GM23338 (cell line): ENCODE data around the gene KCNN2. TPM values are rescaled to one million over a fixed set of nuclear protein-coding genes. Genes with fewer than 3 reads are reported as not detected.

Source experiments
- ATAC-seq: fragments of 200-7000 bp; cut with Tn5 transposase; 3 replicates; pipeline ENCODE4 v1.9.1; 2020
- DNase-seq: peaks from one replicate; pipeline ENCODE4 v3.0.0-alpha.2; 2015; ENCODE audit warnings: low spot score
- H2AFZ ChIP-seq: fragments of 200-600 bp; sonication (generic); 2 replicates; pipeline ENCODE4 v1.8.0; 2016; ENCODE audit warnings: antibody characterized with exemption, mild to moderate bottlenecking, moderate library complexity
- H3F3A ChIP-seq: fragments of 200-600 bp; sonication (generic); replicated peaks from 2 replicates; pipeline ENCODE4 v1.8.0; 2017; ENCODE audit warnings: antibody characterized with exemption, mixed run types, low read depth
- H3K27ac ChIP-seq: fragments of 200-600 bp; sonication (generic); 2 replicates; pipeline ENCODE4 v1.6.1; 2016; ENCODE audit warnings: low read depth
- H3K27me3 ChIP-seq: fragments of 200-600 bp; sonication (generic); 2 replicates; pipeline ENCODE4 v1.8.0; 2016; ENCODE audit warnings: mild to moderate bottlenecking, mixed run types, moderate library complexity; ENCODE audit not compliant: insufficient read depth
- H3K36me3 ChIP-seq: fragments of 200-600 bp; sonication (generic); 2 replicates; pipeline ENCODE4 v1.8.0; 2016; ENCODE audit warnings: mild to moderate bottlenecking; ENCODE audit not compliant: insufficient read depth
- H3K4me1 ChIP-seq: fragments of 200-600 bp; sonication (generic); 2 replicates; pipeline ENCODE4 v1.8.0; 2016; ENCODE audit warnings: mild to moderate bottlenecking, moderate library complexity; ENCODE audit not compliant: insufficient read depth
- H3K4me2 ChIP-seq: fragments of 200-600 bp; sonication (generic); 2 replicates; pipeline ENCODE4 v1.7.1; 2017; ENCODE audit warnings: mixed run types
- H3K4me3 ChIP-seq: fragments of 200-600 bp; sonication (generic); 2 replicates; pipeline ENCODE4 v1.6.1; 2016; ENCODE audit warnings: mixed run types
- H3K79me2 ChIP-seq: fragments of 200-600 bp; sonication (generic); replicated peaks from 2 replicates; pipeline ENCODE4 v1.8.0; 2017; ENCODE audit warnings: mild to moderate bottlenecking; ENCODE audit not compliant: insufficient read depth
- H3K9me2 ChIP-seq: fragments of 200-600 bp; sonication (generic); 2 replicates; pipeline ENCODE4 v1.8.0; 2017; ENCODE audit not compliant: insufficient read depth
- H4K20me1 ChIP-seq: fragments of 200-600 bp; sonication (generic); replicated peaks from 2 replicates; pipeline ENCODE4 v1.8.0; 2017; ENCODE audit warnings: mild to moderate bottlenecking; ENCODE audit not compliant: insufficient read depth
- H3K27ac Mint-ChIP-seq: 2 replicates; pipeline ENCODE4 v1.8.0; 2020; ENCODE audit warnings: inconsistent platforms, mild to moderate bottlenecking, moderate library complexity, mixed read lengths
- H3K27me3 Mint-ChIP-seq: 3 replicates; pipeline ENCODE4 v1.8.0; 2022; ENCODE audit warnings: low read depth, mild to moderate bottlenecking, moderate library complexity, mixed read lengths, inconsistent platforms; ENCODE audit not compliant: insufficient read depth, poor library complexity
- H3K36me3 Mint-ChIP-seq: 3 replicates; pipeline ENCODE4 v1.8.0; 2021; ENCODE audit warnings: low read depth, mild to moderate bottlenecking, inconsistent platforms, moderate library complexity, mixed read lengths
- H3K4me1 Mint-ChIP-seq: 3 replicates; pipeline ENCODE4 v1.8.0; 2020; ENCODE audit warnings: mild to moderate bottlenecking, inconsistent platforms, mixed read lengths
- H3K4me3 Mint-ChIP-seq: 3 replicates; pipeline ENCODE4 v1.8.0; 2021; ENCODE audit warnings: moderate library complexity, mild to moderate bottlenecking, inconsistent platforms, mixed read lengths
- H3K9me3 Mint-ChIP-seq: 3 replicates; pipeline ENCODE4 v1.8.0; 2020; ENCODE audit warnings: moderate library complexity, mild to moderate bottlenecking, inconsistent platforms, mixed read lengths
- CREB1 ChIP-seq: fragments of 250-450 bp; sonication (Bioruptor Pico); IDR thresholded peaks from 2 replicates; pipeline ENCODE4 v1.5.0; 2020; ENCODE audit warnings: low read depth, mild to moderate bottlenecking, moderate library complexity
- CTCF ChIP-seq, 2 experiments: fragments of 200-600 bp in 1 of 2; sonication (generic) in 1 of 2; conservative IDR thresholded peaks; 2 replicates each; pipeline versions ENCODE4 v1.5.1 to v1.6.1; 2016 to 2017; ENCODE audit warnings: antibody characterized with exemption in 2 of 2, low read depth in 2 of 2, mild to moderate bottlenecking in 2 of 2, moderate library complexity in 1 of 2
- ETS1 ChIP-seq: IDR thresholded peaks from 2 replicates; pipeline ENCODE4 v1.6.1; 2016; ENCODE audit warnings: antibody characterized with exemption
- EZH2 ChIP-seq: fragments of 200-600 bp; sonication (generic); IDR thresholded peaks from one replicate; pipeline ENCODE4 v1.8.0; 2017; ENCODE audit warnings: antibody characterized with exemption, mild to moderate bottlenecking, low read depth; ENCODE audit not compliant: unreplicated experiment
- EZH2phosphoT487 ChIP-seq: fragments of 200-600 bp; sonication (generic); IDR thresholded peaks from one replicate; pipeline ENCODE4 v1.8.1; 2018; ENCODE audit warnings: antibody characterized with exemption; ENCODE audit not compliant: unreplicated experiment
- JUNB ChIP-seq: IDR thresholded peaks from one replicate; pipeline ENCODE4 v1.6.1; 2016; ENCODE audit warnings: antibody characterized with exemption; ENCODE audit not compliant: unreplicated experiment
- NANOG ChIP-seq: IDR thresholded peaks from 2 replicates; pipeline ENCODE4 v1.6.1; 2016; ENCODE audit warnings: antibody characterized with exemption, borderline replicate concordance
- POLR2AphosphoS5 ChIP-seq: IDR thresholded peaks from 2 replicates; pipeline ENCODE4 v1.6.1; 2016; ENCODE audit warnings: antibody characterized with exemption, low read depth
- REST ChIP-seq: IDR thresholded peaks from one replicate; pipeline ENCODE4 v1.6.1; 2018; ENCODE audit warnings: antibody characterized with exemption; ENCODE audit not compliant: unreplicated experiment
- STAT1 ChIP-seq: IDR thresholded peaks from one replicate; pipeline ENCODE4 v1.6.1; 2016; ENCODE audit warnings: antibody characterized with exemption; ENCODE audit not compliant: unreplicated experiment
- ZNF114 ChIP-seq: fragments of 250-450 bp; sonication (Bioruptor Pico); IDR thresholded peaks from 2 replicates; pipeline ENCODE4 v1.5.0; 2020; ENCODE audit warnings: mild to moderate bottlenecking, moderate library complexity
- ZNF331 ChIP-seq: fragments of 250-450 bp; sonication (Bioruptor Pico); IDR thresholded peaks from 2 replicates; pipeline ENCODE4 v1.5.0; 2020; ENCODE audit warnings: low read depth, mild to moderate bottlenecking, moderate library complexity
- ZNF462 ChIP-seq: fragments of 250-450 bp; sonication (Bioruptor Pico); IDR thresholded peaks from 2 replicates; pipeline ENCODE4 v1.5.0; 2020; ENCODE audit warnings: mild to moderate bottlenecking, moderate library complexity
- polyA plus RNA-seq: library from polyadenylated mRNA; unstranded; fragments of >200 nt; fragmentation: Nextera tagmentation; extraction: Ambion mirVana; gene quantifications from 2 replicates; pipeline ENCODE4 v1.2.1, GENCODE V29; 2016
- total RNA-seq: library from RNA; depleted of rRNA; stranded (reverse); fragments of >200 nt; shearing (Covaris generic); gene quantifications from 2 replicates; pipeline ENCODE4 v1.2.3, GENCODE V29; 2014

Gene KCNN2
- total and polyA plus RNA-seq, 2 experiments from 2014 or later, result 14.7 to 15.9 TPM

- H3F3A ChIP-seq, result no peaks in the 10 kb centered on the region
- no peak overlapping the region for H3K27ac Mint-ChIP-seq
- no peaks in the 10 kb centered on the region for H4K20me1 ChIP-seq
- H3K9me3 Mint-ChIP-seq, result no peaks in the 10 kb centered on the region; the same call in 2 of the 3 replicates
- H3K4me1 Mint-ChIP-seq, result no peaks in the 10 kb centered on the region
- no peaks in the 10 kb centered on the region for H3K4me1 ChIP-seq
- DNase-seq (no peak), ATAC-seq (no peak)
- no peak overlapping the region for H3K4me2 ChIP-seq
- H3K79me2 ChIP-seq, result no peaks in the 10 kb centered on the region
- no peaks in the 10 kb centered on the region for H3K36me3 ChIP-seq
- no peak overlapping the region for H3K27ac ChIP-seq
- no peak overlapping the region for H2AFZ ChIP-seq
- H3K4me3 Mint-ChIP-seq, result no peak overlapping the region
- no peaks in the 10 kb centered on the region for H3K27me3 ChIP-seq
- peaks cover 5% of the 10 kb centered on the region; the same call in 1 of the 2 replicates for H3K9me2 ChIP-seq
- H3K27me3 Mint-ChIP-seq, result peaks cover 1% of the 10 kb centered on the region
- no peaks in the 10 kb centered on the region for H3K36me3 Mint-ChIP-seq
- no peak overlapping the region for H3K4me3 ChIP-seq
- TF ChIP-seq EZH2phosphoT487, result no peak
- no peak for TF ChIP-seq ETS1
- no peak for TF ChIP-seq POLR2AphosphoS5
- no peak for TF ChIP-seq CREB1 (CRISPR knock-in tag)
- TF ChIP-seq ZNF114, result no peak
- no peak for TF ChIP-seq ZNF462 (CRISPR knock-in tag)
- TF ChIP-seq CTCF (conservative IDR thresholded peaks at IDR 0.05; ENCODE audit: low read depth in 2 of 2), result no peak
- no peak for TF ChIP-seq REST
- no peak for TF ChIP-seq STAT1
- TF ChIP-seq JUNB, result no peak
- no peak for TF ChIP-seq EZH2
- no peak for TF ChIP-seq NANOG
- TF ChIP-seq ZNF331 (CRISPR knock-in tag), result no peak
These were observed 36.3 kb upstream of the KCNN2 start for GRCh38 chr5:114325541-114325940.
